Measurements from ENCODE around the gene SLCO2B1. TPM values are rescaled to one million over a fixed set of nuclear protein-coding genes. Genes with fewer than 3 reads are reported as not detected.

The SLCO2B1 gene
- total and polyA plus RNA-seq, 4 donors: 52.7 to 184 (median 135) TPM

DNA sequence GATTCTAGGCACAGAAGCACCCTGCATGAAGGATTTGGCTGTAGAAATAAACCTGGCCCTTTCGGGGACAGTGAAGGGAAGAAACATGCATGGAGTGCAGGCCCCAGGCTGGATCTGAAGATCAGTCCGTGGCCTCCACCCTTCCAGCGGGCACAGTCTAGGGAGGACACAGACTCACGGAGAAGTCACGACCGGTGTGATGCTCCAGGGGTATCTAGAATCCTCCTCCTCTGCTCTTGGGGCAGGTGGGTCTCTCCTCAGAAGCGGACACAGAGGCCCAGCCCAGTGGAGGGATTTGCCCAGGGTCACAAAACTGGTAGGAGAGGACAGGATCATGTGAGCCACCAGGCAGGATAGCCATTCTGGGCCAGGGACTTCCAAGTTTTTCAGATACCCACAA lies 22.4 kb downstream of the SLCO2B1 start:
- DNase-seq (ENCODE audit: low spot score): no peak
- Histone ChIP-seq H3K9ac (ENCODE audit: low read depth in 1 of 2, low read length in 2 of 2) (no peak overlapping the region), H3K36me3 (ENCODE audit: control insufficient read depth in 4 of 4, insufficient read depth in 3 of 4, low read depth in 1 of 4, low read length in 3 of 4) (peaks cover 15 to 47% (median 40%) of the 10 kb centered on the region in 4 donors), H3K9me3 (ENCODE audit: control insufficient read depth in 4 of 4, low read length in 3 of 4) (no peaks in the 10 kb centered on the region), H3K4me3 (ENCODE audit: low read depth in 1 of 3, low read length in 3 of 3) (no peak overlapping the region), H3K27me3 (ENCODE audit: control insufficient read depth in 4 of 4, insufficient read depth in 4 of 4, low read length in 3 of 4) (no peaks in the 10 kb centered on the region), H3K4me1 (ENCODE audit: control insufficient read depth in 4 of 4, insufficient read depth in 4 of 4, low read length in 3 of 4) (peaks cover 10 to 41% (median 30%) of the 10 kb centered on the region in 4 donors), H3K27ac (ENCODE audit: low read depth in 1 of 2, low read length in 2 of 2) (no peak overlapping the region)
- TF ChIP-seq EGR1 (IDR thresholded peaks at IDR 0.05; ENCODE audit: low read depth in 2 of 2) (no peak), GABPA (IDR thresholded peaks at IDR 0.05 in 1 of 2, conservative IDR thresholded peaks at IDR 0.05 in 1 of 2) (no peak), SP1 (IDR thresholded peaks at IDR 0.05) (no peak), HNF4A (conservative IDR thresholded peaks at IDR 0.05) (no peak)
- 95% methylated on average over 7 of the region's 7 CpGs for WGBS

DNA sequence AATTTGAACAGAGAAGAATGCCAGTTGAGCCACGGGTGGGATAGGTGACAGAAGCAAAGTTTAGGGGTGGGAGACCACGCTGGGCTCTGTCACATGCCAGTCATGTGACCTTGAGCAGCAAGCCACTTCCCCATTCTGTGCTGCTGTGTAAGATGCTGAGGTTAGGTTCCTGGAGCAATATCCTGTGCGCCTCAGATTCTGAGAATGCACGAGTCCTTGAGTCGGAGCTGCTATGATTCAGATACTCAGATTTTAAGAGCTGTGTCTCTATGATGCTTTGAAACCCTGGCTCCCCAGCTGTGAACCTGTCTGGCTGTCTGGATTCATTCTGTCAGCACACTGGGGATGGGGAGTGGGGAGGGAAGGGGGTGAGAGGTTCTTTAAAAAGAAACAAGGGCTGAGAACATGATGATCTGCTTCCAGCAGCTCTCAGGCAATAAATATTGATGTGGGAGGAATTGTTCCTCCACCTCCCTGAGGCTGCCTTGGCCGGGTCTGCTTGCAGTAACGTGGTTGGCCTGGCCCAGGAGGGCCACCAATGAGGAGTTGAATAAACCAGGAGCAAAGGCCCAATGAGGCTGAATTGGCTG lies 24.0 kb downstream of the SLCO2B1 start:
- DNase-seq (ENCODE audit: low spot score): no peak
- Histone ChIP-seq H3K27me3 (ENCODE audit: control insufficient read depth in 4 of 4, insufficient read depth in 4 of 4, low read length in 3 of 4) (no peaks in the 10 kb centered on the region), H3K9me3 (ENCODE audit: control insufficient read depth in 4 of 4, low read length in 3 of 4) (no peaks in the 10 kb centered on the region), H3K4me1 (ENCODE audit: control insufficient read depth in 4 of 4, insufficient read depth in 4 of 4, low read length in 3 of 4) (peaks cover 2 to 25% (median 15%) of the 10 kb centered on the region in 4 donors), H3K36me3 (ENCODE audit: control insufficient read depth in 4 of 4, insufficient read depth in 3 of 4, low read depth in 1 of 4, low read length in 3 of 4) (peaks cover 16 to 44% (median 37%) of the 10 kb centered on the region in 4 donors), H3K4me3 (ENCODE audit: low read depth in 1 of 3, low read length in 3 of 3) (no peak overlapping the region), H3K27ac (ENCODE audit: low read depth in 1 of 2, low read length in 2 of 2) (peak overlapping the region in 1 of 2 donors; percentile 6), H3K9ac (ENCODE audit: low read depth in 1 of 2, low read length in 2 of 2) (no peak overlapping the region)
- TF ChIP-seq RXRA (IDR thresholded peaks at IDR 0.05): no peak
- no peak for TF ChIP-seq TAF1 (conservative IDR thresholded peaks at IDR 0.05)
- TF ChIP-seq RAD21 (IDR thresholded peaks at IDR 0.05): no peak
- no peak for TF ChIP-seq FOXA2 (IDR thresholded peaks at IDR 0.05)
- TF ChIP-seq FOXA1 (IDR thresholded peaks at IDR 0.05): no peak
- TF ChIP-seq YY1 (IDR thresholded peaks at IDR 0.05): no peak
- TF ChIP-seq GABPA (IDR thresholded peaks at IDR 0.05 in 1 of 2, conservative IDR thresholded peaks at IDR 0.05 in 1 of 2): no peak
- no peak for TF ChIP-seq SP1 (IDR thresholded peaks at IDR 0.05)
- 63% methylated on average over 7 of the region's 7 CpGs for WGBS

DNA sequence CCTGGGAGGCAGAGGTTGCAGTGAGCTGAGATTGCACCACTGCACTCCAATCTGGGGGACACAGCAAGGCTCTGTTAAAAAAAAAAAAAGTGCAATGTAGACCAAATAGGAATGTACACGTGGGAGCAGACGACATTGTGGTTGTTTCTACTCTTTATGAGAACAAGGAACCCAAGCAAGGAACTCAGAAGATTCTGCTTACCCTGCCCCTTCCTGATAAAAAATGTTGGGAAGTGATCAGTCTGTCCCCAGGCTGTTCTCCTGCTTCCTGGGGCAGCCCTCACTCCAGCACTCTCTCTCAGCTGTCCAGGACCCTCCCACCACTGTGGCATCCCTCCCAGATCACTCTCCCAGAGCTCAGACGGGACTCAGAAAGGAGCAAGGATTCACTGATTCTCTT lies 31.8 kb downstream of the SLCO2B1 start:
- TF ChIP-seq EGR1 (IDR thresholded peaks at IDR 0.05; ENCODE audit: low read depth in 2 of 2) (no peak), NR2F2 (IDR thresholded peaks at IDR 0.05) (peak; percentile 36)
- DNase-seq (ENCODE audit: low spot score): no peak

DNA sequence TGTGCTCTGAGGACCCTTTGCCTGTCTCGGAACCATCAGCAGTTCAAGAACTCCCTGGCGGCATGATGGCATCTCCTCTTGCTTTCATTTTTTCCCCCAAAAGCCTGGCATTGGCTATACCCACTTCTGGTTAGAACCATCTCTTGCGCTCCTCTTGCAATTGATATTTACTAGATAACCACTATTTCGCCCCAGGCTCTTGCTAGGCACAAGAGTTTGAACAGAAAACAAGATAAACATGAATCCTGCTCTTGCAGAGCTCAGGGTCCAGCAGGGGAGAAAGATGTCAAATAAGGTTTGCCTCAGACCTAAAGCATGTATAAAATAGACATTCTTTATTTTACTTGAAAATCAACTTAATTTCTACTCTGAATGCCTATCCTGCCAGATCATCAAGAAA lies 33.1 kb downstream of the SLCO2B1 start:
- Histone ChIP-seq H3K27ac (ENCODE audit: low read depth in 1 of 2, low read length in 2 of 2) (no peak overlapping the region), H3K4me1 (ENCODE audit: control insufficient read depth in 4 of 4, insufficient read depth in 4 of 4, low read length in 3 of 4) (peaks cover 0 to 18% (median 5%) of the 10 kb centered on the region in 4 donors)

More for the DNA sequence above, 31.8 kb downstream of the SLCO2B1 start:
- H3K4me1 ChIP-seq (ENCODE audit: control insufficient read depth in 4 of 4, insufficient read depth in 4 of 4, low read length in 3 of 4): peaks cover 0 to 11% (median 2%) of the 10 kb centered on the region in 4 donors
- no peak overlapping the region for H3K27ac ChIP-seq (ENCODE audit: low read depth in 1 of 2, low read length in 2 of 2)
- H3K36me3 ChIP-seq (ENCODE audit: control insufficient read depth in 4 of 4, insufficient read depth in 3 of 4, low read depth in 1 of 4, low read length in 3 of 4): peaks cover 11 to 55% (median 30%) of the 10 kb centered on the region in 4 donors
- WGBS: 56% methylated on average over 3 of the region's 3 CpGs
- no peaks in the 10 kb centered on the region for H3K27me3 ChIP-seq (ENCODE audit: control insufficient read depth in 4 of 4, insufficient read depth in 4 of 4, low read length in 3 of 4)
- no peak overlapping the region for H3K4me3 ChIP-seq (ENCODE audit: low read depth in 1 of 3, low read length in 3 of 3)
- no peaks in the 10 kb centered on the region for H3K9me3 ChIP-seq (ENCODE audit: control insufficient read depth in 4 of 4, low read length in 3 of 4)
- H3K9ac ChIP-seq (ENCODE audit: low read depth in 1 of 2, low read length in 2 of 2): no peak overlapping the region

More for the DNA sequence above, 33.1 kb downstream of the SLCO2B1 start:
- TF ChIP-seq SP1 (IDR thresholded peaks at IDR 0.05): no peak
- TF ChIP-seq, protein P1, sequence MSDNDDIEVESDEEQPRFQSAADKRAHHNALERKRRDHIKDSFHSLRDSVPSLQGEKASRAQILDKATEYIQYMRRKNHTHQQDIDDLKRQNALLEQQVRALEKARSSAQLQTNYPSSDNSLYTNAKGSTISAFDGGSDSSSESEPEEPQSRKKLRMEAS (IDR thresholded peaks at IDR 0.05): no peak
- TF ChIP-seq TAF1 (conservative IDR thresholded peaks at IDR 0.05): no peak
- TF ChIP-seq, protein P2, sequence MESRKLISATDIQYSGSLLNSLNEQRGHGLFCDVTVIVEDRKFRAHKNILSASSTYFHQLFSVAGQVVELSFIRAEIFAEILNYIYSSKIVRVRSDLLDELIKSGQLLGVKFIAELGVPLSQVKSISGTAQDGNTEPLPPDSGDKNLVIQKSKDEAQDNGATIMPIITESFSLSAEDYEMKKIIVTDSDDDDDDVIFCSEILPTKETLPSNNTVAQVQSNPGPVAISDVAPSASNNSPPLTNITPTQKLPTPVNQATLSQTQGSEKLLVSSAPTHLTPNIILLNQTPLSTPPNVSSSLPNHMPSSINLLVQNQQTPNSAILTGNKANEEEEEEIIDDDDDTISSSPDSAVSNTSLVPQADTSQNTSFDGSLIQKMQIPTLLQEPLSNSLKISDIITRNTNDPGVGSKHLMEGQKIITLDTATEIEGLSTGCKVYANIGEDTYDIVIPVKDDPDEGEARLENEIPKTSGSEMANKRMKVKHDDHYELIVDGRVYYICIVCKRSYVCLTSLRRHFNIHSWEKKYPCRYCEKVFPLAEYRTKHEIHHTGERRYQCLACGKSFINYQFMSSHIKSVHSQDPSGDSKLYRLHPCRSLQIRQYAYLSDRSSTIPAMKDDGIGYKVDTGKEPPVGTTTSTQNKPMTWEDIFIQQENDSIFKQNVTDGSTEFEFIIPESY (IDR thresholded peaks at IDR 0.05): no peak
- TF ChIP-seq YY1 (IDR thresholded peaks at IDR 0.05): no peak
- no peak for TF ChIP-seq EGR1 (IDR thresholded peaks at IDR 0.05; ENCODE audit: low read depth in 2 of 2)
- no peak for TF ChIP-seq JUND (IDR thresholded peaks at IDR 0.05)
- no peak for TF ChIP-seq NR2F2 (IDR thresholded peaks at IDR 0.05)
- TF ChIP-seq HNF4A (conservative IDR thresholded peaks at IDR 0.05): no peak
- TF ChIP-seq, protein P3, sequence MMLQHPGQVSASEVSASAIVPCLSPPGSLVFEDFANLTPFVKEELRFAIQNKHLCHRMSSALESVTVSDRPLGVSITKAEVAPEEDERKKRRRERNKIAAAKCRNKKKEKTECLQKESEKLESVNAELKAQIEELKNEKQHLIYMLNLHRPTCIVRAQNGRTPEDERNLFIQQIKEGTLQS (IDR thresholded peaks at IDR 0.05): no peak
- no peak for TF ChIP-seq RAD21 (IDR thresholded peaks at IDR 0.05)
- TF ChIP-seq FOXA2 (IDR thresholded peaks at IDR 0.05): no peak
- TF ChIP-seq, protein P4, sequence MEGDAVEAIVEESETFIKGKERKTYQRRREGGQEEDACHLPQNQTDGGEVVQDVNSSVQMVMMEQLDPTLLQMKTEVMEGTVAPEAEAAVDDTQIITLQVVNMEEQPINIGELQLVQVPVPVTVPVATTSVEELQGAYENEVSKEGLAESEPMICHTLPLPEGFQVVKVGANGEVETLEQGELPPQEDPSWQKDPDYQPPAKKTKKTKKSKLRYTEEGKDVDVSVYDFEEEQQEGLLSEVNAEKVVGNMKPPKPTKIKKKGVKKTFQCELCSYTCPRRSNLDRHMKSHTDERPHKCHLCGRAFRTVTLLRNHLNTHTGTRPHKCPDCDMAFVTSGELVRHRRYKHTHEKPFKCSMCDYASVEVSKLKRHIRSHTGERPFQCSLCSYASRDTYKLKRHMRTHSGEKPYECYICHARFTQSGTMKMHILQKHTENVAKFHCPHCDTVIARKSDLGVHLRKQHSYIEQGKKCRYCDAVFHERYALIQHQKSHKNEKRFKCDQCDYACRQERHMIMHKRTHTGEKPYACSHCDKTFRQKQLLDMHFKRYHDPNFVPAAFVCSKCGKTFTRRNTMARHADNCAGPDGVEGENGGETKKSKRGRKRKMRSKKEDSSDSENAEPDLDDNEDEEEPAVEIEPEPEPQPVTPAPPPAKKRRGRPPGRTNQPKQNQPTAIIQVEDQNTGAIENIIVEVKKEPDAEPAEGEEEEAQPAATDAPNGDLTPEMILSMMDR (IDR thresholded peaks at IDR 0.05; ENCODE audit: low read depth, low read length, missing input control): no peak
- no peak for TF ChIP-seq GABPA (IDR thresholded peaks at IDR 0.05 in 1 of 2, conservative IDR thresholded peaks at IDR 0.05 in 1 of 2)
- no peak for TF ChIP-seq HNF4G (IDR thresholded peaks at IDR 0.05)
- Histone ChIP-seq H3K9me3 (ENCODE audit: control insufficient read depth in 4 of 4, low read length in 3 of 4) (no peaks in the 10 kb centered on the region), H3K4me3 (ENCODE audit: low read depth in 1 of 3, low read length in 3 of 3) (no peak overlapping the region), H3K9ac (ENCODE audit: low read depth in 1 of 2, low read length in 2 of 2) (no peak overlapping the region), H3K36me3 (ENCODE audit: control insufficient read depth in 4 of 4, insufficient read depth in 3 of 4, low read depth in 1 of 4, low read length in 3 of 4) (peaks cover 11 to 57% (median 39%) of the 10 kb centered on the region in 4 donors), H3K27me3 (ENCODE audit: control insufficient read depth in 4 of 4, insufficient read depth in 4 of 4, low read length in 3 of 4) (no peaks in the 10 kb centered on the region)
- DNase-seq (ENCODE audit: low spot score): no peak
- WGBS: 94% methylated on average over 4 of the region's 4 CpGs

All from liver (tissue), 9 donors.